ENCODE data around the gene IQCN.

DNA sequence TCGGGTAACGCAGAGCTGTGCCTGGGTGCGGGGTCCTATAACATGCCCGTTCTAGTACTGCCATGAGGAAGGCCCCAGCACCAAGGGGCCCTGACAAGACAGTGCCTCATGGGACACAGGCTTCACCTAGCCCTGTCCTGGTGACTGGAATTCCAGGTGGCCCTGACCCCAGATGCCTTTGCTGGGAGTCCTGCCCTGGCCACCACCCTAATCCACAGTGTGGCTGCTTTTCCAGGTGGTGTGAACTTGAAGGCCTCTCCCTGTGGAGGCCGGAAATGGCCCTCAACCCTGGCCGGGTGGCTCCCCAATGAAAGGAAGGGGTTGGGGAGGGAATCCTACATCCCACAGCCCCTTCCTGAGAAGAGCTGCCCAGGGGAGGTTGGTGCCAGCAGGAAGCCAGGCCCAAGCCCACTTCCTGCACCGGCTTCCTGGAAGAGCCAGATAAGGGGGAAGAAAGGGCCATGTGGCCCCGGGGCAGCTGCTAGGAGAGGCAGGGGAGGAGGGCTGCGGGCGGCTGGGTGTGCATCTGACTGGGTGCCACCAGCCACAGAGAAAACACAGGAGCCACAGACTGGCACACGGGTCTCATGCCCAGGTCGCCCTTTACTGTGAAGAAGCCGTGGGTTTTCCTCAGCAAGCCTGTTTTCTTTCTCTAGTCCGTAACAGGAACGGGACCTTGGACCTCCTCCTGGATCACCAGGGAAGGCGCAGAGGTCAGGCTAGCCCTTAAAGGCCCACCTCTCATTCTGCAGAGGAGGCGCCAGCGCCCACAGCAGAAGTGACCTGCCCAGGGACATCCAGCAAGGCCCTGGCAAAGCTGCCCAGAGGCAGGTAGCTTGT, 43.9 kb upstream of the IQCN start:
- TF ChIP-seq MEIS1 (CRISPR knock-in tag; IDR thresholded peaks at IDR 0.05; ENCODE audit: borderline replicate concordance), result no peak
- no peak for TF ChIP-seq ZNF133 (tag by site-specific recombination; IDR thresholded peaks at IDR 0.05)
